ENCODE results near the gene CALN1.

Gene CALN1

GRCh38 chr7:72111086-72111485, 301.1 kb downstream of the CALN1 start:
- DNase-seq (ENCODE audit: low read depth), result no peak
- no peak overlapping the region for H3K4me3 ChIP-seq (ENCODE audit: low read depth, low read length)
- TF ChIP-seq, protein P1, sequence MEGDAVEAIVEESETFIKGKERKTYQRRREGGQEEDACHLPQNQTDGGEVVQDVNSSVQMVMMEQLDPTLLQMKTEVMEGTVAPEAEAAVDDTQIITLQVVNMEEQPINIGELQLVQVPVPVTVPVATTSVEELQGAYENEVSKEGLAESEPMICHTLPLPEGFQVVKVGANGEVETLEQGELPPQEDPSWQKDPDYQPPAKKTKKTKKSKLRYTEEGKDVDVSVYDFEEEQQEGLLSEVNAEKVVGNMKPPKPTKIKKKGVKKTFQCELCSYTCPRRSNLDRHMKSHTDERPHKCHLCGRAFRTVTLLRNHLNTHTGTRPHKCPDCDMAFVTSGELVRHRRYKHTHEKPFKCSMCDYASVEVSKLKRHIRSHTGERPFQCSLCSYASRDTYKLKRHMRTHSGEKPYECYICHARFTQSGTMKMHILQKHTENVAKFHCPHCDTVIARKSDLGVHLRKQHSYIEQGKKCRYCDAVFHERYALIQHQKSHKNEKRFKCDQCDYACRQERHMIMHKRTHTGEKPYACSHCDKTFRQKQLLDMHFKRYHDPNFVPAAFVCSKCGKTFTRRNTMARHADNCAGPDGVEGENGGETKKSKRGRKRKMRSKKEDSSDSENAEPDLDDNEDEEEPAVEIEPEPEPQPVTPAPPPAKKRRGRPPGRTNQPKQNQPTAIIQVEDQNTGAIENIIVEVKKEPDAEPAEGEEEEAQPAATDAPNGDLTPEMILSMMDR (IDR thresholded peaks at IDR 0.05; ENCODE audit: insufficient read depth, low read depth, low read length, missing control alignments), result no peak

DNA sequence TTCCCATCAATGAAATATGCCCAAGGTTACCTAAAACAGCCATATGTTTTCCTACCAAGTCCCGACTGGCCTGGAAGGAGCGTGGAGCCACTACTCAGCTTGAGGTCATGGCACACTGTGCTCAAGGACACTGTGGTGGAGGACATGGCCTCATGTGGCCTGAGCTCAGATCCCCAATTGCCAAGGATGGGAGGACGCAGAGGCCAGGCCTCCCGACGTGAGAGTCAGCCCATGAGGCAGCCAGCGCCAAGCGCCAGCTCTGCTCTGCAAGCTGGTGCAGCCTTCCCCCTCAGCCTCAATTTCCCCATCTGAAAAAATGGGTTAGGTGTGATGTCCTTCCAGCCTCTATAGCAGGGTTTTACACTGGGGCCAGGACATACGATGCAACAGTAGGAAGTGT, 302.6 kb downstream of the CALN1 start:
- no peak overlapping the region for H3K4me3 ChIP-seq (ENCODE audit: low read depth, low read length)
- no peak for DNase-seq (ENCODE audit: low read depth)
- TF ChIP-seq, protein P1 (IDR thresholded peaks at IDR 0.05; ENCODE audit: insufficient read depth, low read depth, low read length, missing control alignments), result no peak

GRCh38 chr7:72106405-72106804, 305.7 kb downstream of the CALN1 start:
- no peak overlapping the region for H3K4me3 ChIP-seq (ENCODE audit: low read depth, low read length)
- no peak for DNase-seq (ENCODE audit: low read depth)
- TF ChIP-seq, protein P1 (IDR thresholded peaks at IDR 0.05; ENCODE audit: insufficient read depth, low read depth, low read length, missing control alignments), result no peak

DNA sequence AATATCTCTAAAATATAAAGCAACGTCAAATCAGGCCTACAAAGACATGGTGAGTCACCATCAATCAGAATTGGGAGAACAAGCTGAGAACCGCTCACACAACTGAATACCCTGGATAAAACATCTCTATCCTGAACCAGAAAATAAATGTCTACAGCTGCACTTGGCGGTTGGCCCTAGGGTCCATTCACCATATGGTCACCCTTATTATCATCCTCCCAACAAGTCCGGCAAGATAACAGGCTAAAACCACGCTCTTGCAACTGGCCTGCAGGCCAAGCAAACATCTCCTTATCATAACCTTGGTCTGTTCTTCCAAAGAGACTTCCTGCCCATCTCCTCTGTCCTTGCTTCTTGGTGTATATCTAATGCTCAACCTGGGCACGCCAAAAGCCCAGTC, 310.7 kb downstream of the CALN1 start:
- TF ChIP-seq, protein P1 (IDR thresholded peaks at IDR 0.05; ENCODE audit: insufficient read depth, low read depth, low read length, missing control alignments), result no peak
- no peak for DNase-seq (ENCODE audit: low read depth)
- H3K4me3 ChIP-seq (ENCODE audit: low read depth, low read length), result no peak overlapping the region

GRCh38 chr7:72099784-72100183, 312.4 kb downstream of the CALN1 start:
- H3K4me3 ChIP-seq (ENCODE audit: low read depth, low read length), result no peak overlapping the region
- TF ChIP-seq, protein P1 (IDR thresholded peaks at IDR 0.05; ENCODE audit: insufficient read depth, low read depth, low read length, missing control alignments), result no peak
- DNase-seq (ENCODE audit: low read depth), result no peak

DNA sequence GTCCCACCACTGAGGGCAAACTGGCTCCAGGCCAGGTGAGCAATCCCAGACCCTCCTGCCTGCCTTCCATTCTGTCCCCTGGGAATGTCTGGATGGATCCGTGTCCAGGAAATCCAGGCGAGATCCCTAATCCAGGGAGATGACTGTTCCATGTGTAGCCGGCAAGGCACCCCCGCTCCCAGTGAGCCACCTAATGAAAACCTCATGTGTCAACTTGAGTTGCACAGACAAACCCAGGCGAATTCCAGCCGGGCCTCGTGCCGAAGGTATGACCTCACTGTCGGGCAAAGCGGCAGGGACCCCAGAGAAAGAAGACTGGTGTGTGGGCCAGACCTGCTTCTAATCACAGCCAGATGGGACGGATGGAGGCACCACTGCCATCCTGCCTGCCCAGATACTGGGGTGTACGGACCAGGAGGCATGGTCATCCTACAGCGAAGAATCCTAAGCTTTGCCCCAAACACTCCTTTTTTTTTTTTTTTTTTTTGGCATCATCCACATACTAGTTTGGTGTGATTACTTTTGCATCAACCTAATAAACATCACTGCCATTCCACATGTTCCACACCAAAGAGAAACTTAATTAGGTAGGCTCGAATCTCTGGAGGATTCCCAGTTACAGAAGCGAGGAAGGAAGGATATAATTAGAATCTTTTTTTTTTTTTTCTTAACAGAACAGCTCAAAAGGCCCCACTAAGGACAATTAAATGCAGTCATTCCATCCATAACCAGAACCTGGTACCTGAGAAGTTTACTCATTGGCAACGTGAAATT, 313.1 kb downstream of the CALN1 start:
- no peak for DNase-seq (ENCODE audit: low read depth)
- TF ChIP-seq, protein P1 (IDR thresholded peaks at IDR 0.05; ENCODE audit: insufficient read depth, low read depth, low read length, missing control alignments), result no peak
- no peak overlapping the region for H3K4me3 ChIP-seq (ENCODE audit: low read depth, low read length)

- TF ChIP-seq, protein P1 (IDR thresholded peaks at IDR 0.05; ENCODE audit: insufficient read depth, low read depth, low read length, missing control alignments), result no peak
- no peak for DNase-seq (ENCODE audit: low read depth)
- H3K4me3 ChIP-seq (ENCODE audit: low read depth, low read length), result no peak overlapping the region
Measured at GRCh38 chr7:72097226-72097625, 314.9 kb downstream of the CALN1 start.
